Measurements from ENCODE around the gene SHROOM4. TPM values are rescaled to one million over a fixed set of nuclear protein-coding genes. Genes with fewer than 3 reads are reported as not detected.

Gene SHROOM4
- total and polyA plus RNA-seq, 2 donors (not counting 1 experiment from before 2014, with no cell fraction given), result not detected

- intact Hi-C loops (cut with micrococcal nuclease), result no loop called here
- no peak for ATAC-seq (ENCODE audit: low read depth)
- Histone ChIP-seq H3K9ac (ENCODE audit: low read length) (no peak overlapping the region), H3K4me1 (ENCODE audit: control insufficient read depth in 2 of 2, insufficient read depth in 2 of 2, low read length in 2 of 2) (no peaks in the 10 kb centered on the region), H3K27ac (ENCODE audit: low read length in 2 of 2) (no peak overlapping the region), H2AFZ (ENCODE audit: insufficient read depth, low read depth, low read length, poor library complexity, severe bottlenecking) (no peak overlapping the region), H3K79me2 (ENCODE audit: control insufficient read depth, insufficient read depth, low read length) (no peaks in the 10 kb centered on the region), H3K27me3 (replicated peaks in 1 of 4; ENCODE audit: control extremely low read depth in 1 of 4, control insufficient read depth in 3 of 4, insufficient read depth in 4 of 4, low read length in 3 of 4) (no peaks in the 10 kb centered on the region), H3K4me2 (replicated peaks; ENCODE audit: low read depth, low read length, poor library complexity, severe bottlenecking) (no peak overlapping the region), H3K4me3 (ENCODE audit: control extremely low read depth in 1 of 5, extremely low read depth in 1 of 5, insufficient read depth in 1 of 5, low read depth in 2 of 5, low read length in 4 of 5) (no peak overlapping the region), H3K9me3 (ENCODE audit: control extremely low read depth in 1 of 3, control insufficient read depth in 2 of 3, insufficient read depth in 1 of 3, low read length in 2 of 3) (no peaks in the 10 kb centered on the region), H4K20me1 (ENCODE audit: control insufficient read depth, insufficient read depth, low read length, poor library complexity, severe bottlenecking) (no peaks in the 10 kb centered on the region), H3K36me3 (replicated peaks in 1 of 2; ENCODE audit: control extremely low read depth in 1 of 2, control insufficient read depth in 1 of 2, extremely low read depth in 1 of 2, insufficient read depth in 2 of 2, low read length in 1 of 2) (no peaks in the 10 kb centered on the region)
- Mint-ChIP-seq H3K4me1 (no peaks in the 10 kb centered on the region), H3K4me3 (no peak overlapping the region), H3K9me3 (ENCODE audit: insufficient read depth) (no peaks in the 10 kb centered on the region), H3K27ac (no peak overlapping the region), H3K27me3 (peaks cover 6% of the 10 kb centered on the region)
- no CpG with 5 or more reads among the region's 1 CpG for WGBS (ENCODE audit: insufficient coverage)
- ChIA-PET CTCF (interaction anchor here (0.8 to 1.1 kb wide), 2 partner anchors 477 to 660 kb away, joined by 3 to 4 read pairs; no protein-coding TSS in a partner anchor), POLR2A (no interaction called here)
- TF ChIP-seq EZH2 (IDR thresholded peaks at IDR 0.05; ENCODE audit: borderline replicate concordance, insufficient read depth, low read depth, low read length, poor library complexity, severe bottlenecking) (no peak), CTCF (IDR thresholded peaks at IDR 0.05) (no peak)
- no peak for DNase-seq
These were observed 236.7 kb downstream of the SHROOM4 start for GRCh38 chrX:50577326-50577725.

GRCh38 chrX:50567636-50568035 is 246.4 kb downstream of the SHROOM4 start:
- Histone ChIP-seq H4K20me1 (ENCODE audit: control insufficient read depth, insufficient read depth, low read length, poor library complexity, severe bottlenecking) (no peaks in the 10 kb centered on the region), H3K9me3 (ENCODE audit: control extremely low read depth in 1 of 3, control insufficient read depth in 2 of 3, insufficient read depth in 1 of 3, low read length in 2 of 3) (no peaks in the 10 kb centered on the region), H3K4me2 (replicated peaks; ENCODE audit: low read depth, low read length, poor library complexity, severe bottlenecking) (no peak overlapping the region), H3K4me3 (ENCODE audit: control extremely low read depth in 1 of 5, extremely low read depth in 1 of 5, insufficient read depth in 1 of 5, low read depth in 2 of 5, low read length in 4 of 5) (no peak overlapping the region), H3K27ac (ENCODE audit: low read length in 2 of 2) (no peak overlapping the region), H2AFZ (ENCODE audit: insufficient read depth, low read depth, low read length, poor library complexity, severe bottlenecking) (no peak overlapping the region), H3K79me2 (ENCODE audit: control insufficient read depth, insufficient read depth, low read length) (no peaks in the 10 kb centered on the region), H3K36me3 (replicated peaks in 1 of 2; ENCODE audit: control extremely low read depth in 1 of 2, control insufficient read depth in 1 of 2, extremely low read depth in 1 of 2, insufficient read depth in 2 of 2, low read length in 1 of 2) (no peaks in the 10 kb centered on the region), H3K4me1 (ENCODE audit: control insufficient read depth in 2 of 2, insufficient read depth in 2 of 2, low read length in 2 of 2) (no peaks in the 10 kb centered on the region), H3K9ac (ENCODE audit: low read length) (no peak overlapping the region), H3K27me3 (replicated peaks in 1 of 4; ENCODE audit: control extremely low read depth in 1 of 4, control insufficient read depth in 3 of 4, insufficient read depth in 4 of 4, low read length in 3 of 4) (no peaks in the 10 kb centered on the region)
- Mint-ChIP-seq H3K4me3 (no peak overlapping the region), H3K27me3 (no peaks in the 10 kb centered on the region), H3K9me3 (ENCODE audit: insufficient read depth) (no peaks in the 10 kb centered on the region), H3K27ac (no peak overlapping the region), H3K4me1 (no peaks in the 10 kb centered on the region)
- no CpG with 5 or more reads among the region's 1 CpG for WGBS (ENCODE audit: insufficient coverage)
- intact Hi-C loops (cut with micrococcal nuclease), result no loop called here
- ChIA-PET POLR2A (no interaction called here), CTCF (interaction anchor here (0.5 kb wide), 1 partner anchor 12 kb away, joined by 3 read pairs; no protein-coding TSS in a partner anchor)
- no peak for ATAC-seq (ENCODE audit: low read depth)
- TF ChIP-seq EZH2 (IDR thresholded peaks at IDR 0.05; ENCODE audit: borderline replicate concordance, insufficient read depth, low read depth, low read length, poor library complexity, severe bottlenecking) (no peak), CTCF (IDR thresholded peaks at IDR 0.05) (no peak)
- no peak for DNase-seq
